H1 (cell line): Measurements from ENCODE around the gene PIGU. TPM values are rescaled to one million over a fixed set of nuclear protein-coding genes. Genes with fewer than 3 reads are reported as not detected.

Experiments
- CTCF ChIA-PET: fragments of 300-600 bp; sonication (Branson Sonifier 250); formaldehyde crosslinking; loops from one replicate; lab custom pipeline; 2021; ENCODE audit not compliant: partially characterized antibody; lab: Charles Lee
- POLR2A ChIA-PET: fragments of 300-600 bp; sonication (Branson Sonifier 250); formaldehyde crosslinking; loops from one replicate; lab custom pipeline; 2021; ENCODE audit warnings: inconsistent platforms; ENCODE audit not compliant: partially characterized antibody; lab: Charles Lee
- DNase-seq, 2 experiments: peaks; one replicate each; pipeline versions ENCODE4 v3.0.0 to v3.0.0-alpha.2; 2010 to 2022; ENCODE audit warnings: low spot score in 2 of 2, low read depth in 1 of 2, mixed read lengths in 1 of 2
- FAIRE-seq: peaks from 2 replicates; lab custom pipeline; 2011; peaks lifted over from hg19 to GRCh38; lab: Jason Lieb, UNC
- H2AFZ ChIP-seq: 2 replicates; pipeline ENCODE4 v1.8.1; 2012; ENCODE audit warnings: low read length, inconsistent platforms
- H2AK5ac ChIP-seq: 2 replicates; pipeline ENCODE4 v1.6.1; 2013; ENCODE audit warnings: low read depth, low read length
- H2BK120ac ChIP-seq: replicated peaks from 2 replicates; pipeline ENCODE3; 2013; ENCODE audit warnings: low read depth, low read length, inconsistent platforms
- H2BK12ac ChIP-seq: 2 replicates; pipeline ENCODE4 v1.6.1; 2013; ENCODE audit warnings: low read depth, low read length
- H2BK15ac ChIP-seq: 2 replicates; pipeline ENCODE4 v1.6.1; 2013; ENCODE audit warnings: low read length
- H2BK20ac ChIP-seq: 2 replicates; pipeline ENCODE4 v1.6.1; 2013; ENCODE audit warnings: low read length
- H2BK5ac ChIP-seq: 2 replicates; pipeline ENCODE4 v1.6.1; 2013; ENCODE audit warnings: low read depth, low read length
- H3K14ac ChIP-seq: 2 replicates; pipeline ENCODE4 v1.6.1; 2013; ENCODE audit warnings: inconsistent platforms; ENCODE audit not compliant: insufficient read length
- H3K18ac ChIP-seq: 2 replicates; pipeline ENCODE4 v1.6.1; 2013; ENCODE audit warnings: low read length; ENCODE audit errors: extremely low read depth
- H3K23ac ChIP-seq: 2 replicates; pipeline ENCODE4 v1.6.1; 2013; ENCODE audit warnings: inconsistent platforms; ENCODE audit not compliant: insufficient read length
- H3K23me2 ChIP-seq: 2 replicates; pipeline ENCODE4 v1.6.1; 2013; ENCODE audit warnings: low read depth, low read length
- H3K27ac ChIP-seq: 2 replicates; pipeline ENCODE4 v1.6.1; 2011; ENCODE audit warnings: low read depth, low read length, inconsistent platforms
- H3K27me3 ChIP-seq, 4 experiments: replicated peaks in 1 of 4; 1 replicate in 1 of 4; 2 replicates in 3 of 4; pipeline versions ENCODE4 v1.6.1 to v1.8.1; 2011 to 2013; ENCODE audit warnings: low read length in 3 of 4, mild to moderate bottlenecking in 3 of 4, inconsistent platforms in 2 of 4, mixed read lengths in 2 of 4, moderate library complexity in 1 of 4; ENCODE audit not compliant: control insufficient read depth in 3 of 4, insufficient read depth in 3 of 4; ENCODE audit errors: extremely low read depth in 1 of 4
- H3K36me3 ChIP-seq, 4 experiments: 2 replicates each; pipeline versions ENCODE4 v1.6.1 to v1.8.1; 2011 to 2013; ENCODE audit warnings: mild to moderate bottlenecking in 4 of 4, low read length in 3 of 4, moderate library complexity in 2 of 4, control low read depth in 1 of 4, inconsistent platforms in 1 of 4; ENCODE audit not compliant: insufficient read depth in 4 of 4, control insufficient read depth in 2 of 4
- H3K4ac ChIP-seq: replicated peaks from 2 replicates; pipeline ENCODE3; 2013; ENCODE audit warnings: low read length, low read depth, mixed read lengths, inconsistent platforms; ENCODE audit not compliant: insufficient read length
- H3K4me1 ChIP-seq, 4 experiments: replicated peaks in 1 of 4; 1 replicate in 1 of 4; 2 replicates in 3 of 4; pipeline versions ENCODE4 v1.6.1 to v1.8.1; 2011 to 2013; ENCODE audit warnings: low read length in 3 of 4, inconsistent platforms in 2 of 4, mixed read lengths in 1 of 4; ENCODE audit not compliant: insufficient read depth in 4 of 4, control insufficient read depth in 3 of 4
- H3K4me2 ChIP-seq, 2 experiments: 2 replicates each; pipeline versions ENCODE4 v1.6.1 to v1.8.1; 2011 to 2013; ENCODE audit warnings: low read depth in 2 of 2, low read length in 2 of 2, control low read depth in 1 of 2, inconsistent platforms in 1 of 2, mild to moderate bottlenecking in 1 of 2; ENCODE audit not compliant: insufficient read depth in 1 of 2
- H3K4me3 ChIP-seq, 4 experiments: fragments of 200-600, 300-600 bp in 1 of 4; sonication (generic), shearing (Covaris generic), sonication (Bioruptor Twin) in 1 of 4; 2 replicates each; pipeline versions ENCODE4 v1.5.1 to v1.8.1; 2011 to 2016; ENCODE audit warnings: low read length in 4 of 4, low read depth in 3 of 4, control low read depth in 2 of 4, inconsistent platforms in 2 of 4, mild to moderate bottlenecking in 2 of 4, mixed read lengths in 1 of 4, moderate library complexity in 1 of 4; ENCODE audit not compliant: insufficient read depth in 2 of 4; ENCODE audit errors: extremely low read depth in 1 of 4
- H3K56ac ChIP-seq: replicated peaks from 2 replicates; pipeline ENCODE3; 2013; ENCODE audit warnings: low read depth, mild to moderate bottlenecking, mixed read lengths, low read length, inconsistent platforms; ENCODE audit not compliant: insufficient read length
- H3K79me1 ChIP-seq: 2 replicates; pipeline ENCODE4 v1.6.1; 2013; ENCODE audit warnings: low read depth, low read length, control low read depth
- H3K79me2 ChIP-seq, 2 experiments: 2 replicates each; pipeline versions ENCODE4 v1.6.1 to v1.8.1; 2012 to 2013; ENCODE audit warnings: low read length in 2 of 2, mild to moderate bottlenecking in 2 of 2, inconsistent platforms in 1 of 2; ENCODE audit not compliant: insufficient read depth in 2 of 2, control insufficient read depth in 1 of 2
- H3K9ac ChIP-seq, 4 experiments: replicated peaks in 1 of 4; 1 replicate in 1 of 4; 2 replicates in 3 of 4; pipeline versions ENCODE4 v1.6.1 to v1.8.1; 2011 to 2013; ENCODE audit warnings: low read depth in 3 of 4, low read length in 3 of 4, control low read depth in 2 of 4, mild to moderate bottlenecking in 2 of 4, moderate library complexity in 2 of 4, inconsistent platforms in 1 of 4; ENCODE audit errors: extremely low read depth in 1 of 4
- H3K9me3 ChIP-seq, 2 experiments: 2 replicates each; pipeline versions ENCODE4 v1.6.1 to v1.8.1; 2012 to 2013; ENCODE audit warnings: mild to moderate bottlenecking in 2 of 2, moderate library complexity in 2 of 2, control low read depth in 1 of 2, inconsistent platforms in 1 of 2, low read depth in 1 of 2, low read length in 1 of 2, mixed read lengths in 1 of 2; ENCODE audit not compliant: insufficient read depth in 2 of 2
- H4K20me1 ChIP-seq, 2 experiments: replicated peaks in 1 of 2; 2 replicates each; pipeline versions ENCODE3 to v1.8.1; 2011 to 2013; ENCODE audit warnings: inconsistent platforms in 2 of 2, low read length in 2 of 2, mild to moderate bottlenecking in 1 of 2; ENCODE audit not compliant: insufficient read depth in 2 of 2, control insufficient read depth in 1 of 2
- H4K5ac ChIP-seq: 2 replicates; pipeline ENCODE4 v1.6.1; 2013; ENCODE audit warnings: low read length, low read depth, mixed read lengths, inconsistent platforms; ENCODE audit not compliant: insufficient read length
- H4K8ac ChIP-seq: 2 replicates; pipeline ENCODE4 v1.8.0; 2013; ENCODE audit warnings: mild to moderate bottlenecking, moderate library complexity, low read length, inconsistent platforms; ENCODE audit not compliant: insufficient read depth; ENCODE audit errors: extremely low read depth
- H4K91ac ChIP-seq: replicated peaks from 2 replicates; pipeline ENCODE3; 2013; ENCODE audit warnings: low read length, mixed read lengths, inconsistent platforms; ENCODE audit not compliant: insufficient read length
- CHD2 ChIP-seq: IDR thresholded peaks from 2 replicates; pipeline ENCODE4 v1.6.1; 2012; ENCODE audit warnings: low read length, improper control_type of control experiment
- TAF1 ChIP-seq: IDR thresholded peaks from 2 replicates; pipeline ENCODE4 v1.6.1; 2011; ENCODE audit warnings: mild to moderate bottlenecking, low read depth, low read length
- WGBS, 2 experiments: shearing (Covaris generic) in 1 of 2; methylation state at CpG; one replicate each; pipeline versions ENCODE4 v1.1.6 to v1.1.7; 2013 to 2015; ENCODE audit warnings: low lambda C conversion rate in 2 of 2, mixed read lengths in 2 of 2, inconsistent platforms in 1 of 2, low coverage in 1 of 2, missing lambda C conversion rate in 1 of 2; ENCODE audit not compliant: insufficient replicate concordance in 2 of 2, insufficient coverage in 1 of 2, insufficient read length in 1 of 2; ENCODE audit errors: extremely low coverage in 1 of 2, missing lambda C conversion rate in 1 of 2; 5-methylcytosine and 5-hydroxymethylcytosine counted together
- polyA plus RNA-seq, 7 experiments: library from polyadenylated mRNA; depleted of rRNA in 3 of 7; stranded (reverse) in 5 of 7; unstranded in 2 of 7; fragments of >200 nt in 5 of 7; fragments of 200-250 nt in 2 of 7; gene quantifications; 1 replicate in 5 of 7; 2 replicates in 1 of 7; 4 replicates in 1 of 7; pipeline versions ENCODE4 v1.2.1 to v1.2.3, GENCODE V29; 2011 to 2013; ENCODE audit warnings: missing spikeins in 2 of 7, mixed read lengths in 2 of 7
- total RNA-seq: library from RNA; stranded (reverse); fragmentation: NEBNext Ultra II Directional; extraction: Animal tissue kit (Norgen Biotek cat#: 25700); gene quantifications from 2 replicates; pipeline ENCODE4 v1.2.1, GENCODE V29; 2021

PIGU gene
- total and polyA plus RNA-seq, 2 of the 8 experiments (the other 6 are each of a cell fraction or from before 2014, with no cell fraction given): 28.3 to 117 TPM

GRCh38 chr20:34644951-34645350, 31.9 kb downstream of the PIGU start:
- Histone ChIP-seq H3K36me3 (peaks cover 0 to 4% (median 0%) of the 10 kb centered on the region in 4 experiments; a peak in 2 of 8 replicates), H3K9ac (no peak overlapping the region), H3K14ac (no peak overlapping the region), H4K8ac (no peak overlapping the region), H2AK5ac (no peak overlapping the region), H3K27me3 (no peaks in the 10 kb centered on the region), H3K27ac (no peak overlapping the region), H2BK120ac (no peak overlapping the region), H4K20me1 (no peaks in the 10 kb centered on the region), H3K23me2 (no peaks in the 10 kb centered on the region), H3K79me2 (no peaks in the 10 kb centered on the region), H3K4ac (no peak overlapping the region), H3K18ac (no peak overlapping the region), H4K91ac (no peak overlapping the region), H2BK12ac (no peak overlapping the region), H4K5ac (no peak overlapping the region), H3K79me1 (no peaks in the 10 kb centered on the region), H3K56ac (no peak overlapping the region), H3K4me3 (no peak overlapping the region), H2BK20ac (no peak overlapping the region), H3K23ac (no peak overlapping the region), H3K4me2 (no peak overlapping the region), H2AFZ (no peak overlapping the region), H3K9me3 (no peaks in the 10 kb centered on the region), H2BK15ac (no peak overlapping the region), H3K4me1 (no peaks in the 10 kb centered on the region), H2BK5ac (no peak overlapping the region)
- no peak for FAIRE-seq
- ChIA-PET CTCF (no interaction called here), POLR2A (no interaction called here)
- WGBS, 2 experiments: 93% methylated on average over 1 of the region's 1 CpG; no CpG with 5 or more reads in 1 of the 2 experiments
- no peak for DNase-seq
- no peak for TF ChIP-seq TAF1
- no peak for TF ChIP-seq CHD2
